Neural cell (in vitro differentiated cells): Measurements from ENCODE around the gene WDR26. TPM values are rescaled to one million over a fixed set of nuclear protein-coding genes. Genes with fewer than 3 reads are reported as not detected.
"Not testable (repeated sequence)": the region's sequence is repeated elsewhere in the genome, so short reads cannot be mapped to it uniquely, and the experiment has no call there.

Experiments
- H2AFZ ChIP-seq: fragments of 200-600, 300-800 bp; sonication (generic), shearing (Covaris generic); 2 replicates; pipeline ENCODE4 v1.6.0; 2014; ENCODE audit warnings: low read depth, mild to moderate bottlenecking, antibody characterized with exemption, low read length, moderate library complexity
- H3F3A ChIP-seq: fragments of 200-600 bp; shearing (Covaris generic); 2 replicates; pipeline ENCODE4 v1.6.1; 2016; ENCODE audit warnings: mild to moderate bottlenecking, moderate library complexity, mixed read lengths, antibody characterized with exemption, low read length; ENCODE audit not compliant: insufficient read depth, poor library complexity, severe bottlenecking
- H3K27ac ChIP-seq: fragments of 200-600, 300-800 bp; sonication (generic), shearing (Covaris generic); 2 replicates; pipeline ENCODE4 v1.5.1; 2014; ENCODE audit warnings: mild to moderate bottlenecking, low read length, moderate library complexity
- H3K27me3 ChIP-seq: fragments of 300-800, 200-600 bp; sonication (generic), shearing (Covaris generic); 2 replicates; pipeline ENCODE4 v1.6.0; 2014; ENCODE audit warnings: mild to moderate bottlenecking, low read depth, low read length, moderate library complexity; ENCODE audit not compliant: insufficient read depth
- H3K36me3 ChIP-seq: fragments of 300-800, 200-600 bp; sonication (generic), shearing (Covaris generic); 2 replicates; pipeline ENCODE4 v1.5.1; 2014; ENCODE audit warnings: mild to moderate bottlenecking, antibody characterized with exemption, low read length, moderate library complexity; ENCODE audit not compliant: insufficient read depth
- H3K4me2 ChIP-seq: fragments of 300-800, 200-600 bp; sonication (generic), shearing (Covaris generic); 2 replicates; pipeline ENCODE4 v1.6.0; 2014; ENCODE audit warnings: mild to moderate bottlenecking, low read length
- H3K4me3 ChIP-seq: fragments of 300-800, 200-600 bp; sonication (generic), shearing (Covaris generic); 2 replicates; pipeline ENCODE4 v1.5.1; 2014; ENCODE audit warnings: mild to moderate bottlenecking, low read length, moderate library complexity
- H3K79me2 ChIP-seq: fragments of 200-600 bp; shearing (Covaris generic); replicated peaks from 2 replicates; pipeline ENCODE4 v1.6.0; 2014; ENCODE audit warnings: mild to moderate bottlenecking, low read length, moderate library complexity; ENCODE audit not compliant: insufficient read depth
- H3K9ac ChIP-seq: fragments of 300-800, 200-600 bp; sonication (generic), shearing (Covaris generic); 2 replicates; pipeline ENCODE4 v1.6.1; 2016; ENCODE audit warnings: mild to moderate bottlenecking, low read length, mixed read lengths
- H3K9me2 ChIP-seq: fragments of 200-600 bp; shearing (Covaris generic); 2 replicates; pipeline ENCODE4 v1.6.1; 2016; ENCODE audit warnings: mild to moderate bottlenecking, low read length, mixed read lengths; ENCODE audit not compliant: insufficient read depth
- H3K9me3 ChIP-seq: fragments of 200-600, 300-800 bp; sonication (generic), shearing (Covaris generic); 2 replicates; pipeline ENCODE4 v1.6.1; 2016; ENCODE audit warnings: mild to moderate bottlenecking, mixed run types, low read length, moderate library complexity, mixed read lengths
- H4K20me1 ChIP-seq: fragments of 200-600 bp; shearing (Covaris generic); 2 replicates; pipeline ENCODE4 v1.6.1; 2016; ENCODE audit warnings: mild to moderate bottlenecking, mixed run types; ENCODE audit not compliant: insufficient read depth
- CTCF ChIP-seq: fragments of 450-650 bp; IDR thresholded peaks from 2 replicates; pipeline ENCODE4 v1.5.1; 2014; ENCODE audit warnings: antibody characterized with exemption, mild to moderate bottlenecking, moderate library complexity; ENCODE audit not compliant: poor library complexity, severe bottlenecking
- EP300 ChIP-seq: fragments of 450-650 bp; conservative IDR thresholded peaks from 2 replicates; pipeline ENCODE4 v1.6.1; 2014; ENCODE audit warnings: antibody characterized with exemption, mild to moderate bottlenecking, moderate library complexity; ENCODE audit not compliant: poor library complexity, severe bottlenecking
- EZH2 ChIP-seq: fragments of 200-600, 300-800 bp; shearing (Covaris generic), sonication (generic); IDR thresholded peaks from 2 replicates; pipeline ENCODE4 v1.6.1; 2014; ENCODE audit warnings: antibody characterized with exemption, low read length, borderline replicate concordance, mild to moderate bottlenecking; ENCODE audit not compliant: insufficient read depth, poor library complexity, severe bottlenecking
- MXI1 ChIP-seq: fragments of 450-650 bp; conservative IDR thresholded peaks from 2 replicates; pipeline ENCODE4 v1.6.1; 2014; ENCODE audit warnings: antibody characterized with exemption, mild to moderate bottlenecking; ENCODE audit not compliant: poor library complexity, severe bottlenecking
- POLR2AphosphoS5 ChIP-seq: IDR thresholded peaks from 2 replicates; pipeline ENCODE4 v1.6.1; 2012
- RAD21 ChIP-seq: fragments of 450-650 bp; conservative IDR thresholded peaks from 2 replicates; pipeline ENCODE4 v1.6.1; 2014; ENCODE audit warnings: antibody characterized with exemption, mild to moderate bottlenecking, moderate library complexity
- REST ChIP-seq: IDR thresholded peaks from 2 replicates; pipeline ENCODE4 v1.6.1; 2012; ENCODE audit warnings: borderline replicate concordance
- SMC3 ChIP-seq: fragments of 450-650 bp; conservative IDR thresholded peaks from 2 replicates; pipeline ENCODE4 v1.6.1; 2014; ENCODE audit warnings: antibody characterized with exemption, mild to moderate bottlenecking, moderate library complexity; ENCODE audit not compliant: poor library complexity
- TAF1 ChIP-seq: IDR thresholded peaks from 2 replicates; pipeline ENCODE4 v1.6.1; 2012; ENCODE audit warnings: low read depth
- polyA plus RNA-seq: library from polyadenylated mRNA; depleted of rRNA; stranded (reverse); fragments of >200 nt; gene quantifications from 2 replicates; pipeline ENCODE4 v1.2.3, GENCODE V29; 2014

Gene WDR26
- polyA plus RNA-seq, 1 donor from 2014 or later = 89.6 TPM

GRCh38 chr1:224480200-224480599 is 45.6 kb upstream of the WDR26 start:
- not testable (repeated sequence) for H4K20me1 ChIP-seq, H3K9ac ChIP-seq, H2AFZ ChIP-seq, H3K79me2 ChIP-seq, H3K4me3 ChIP-seq, H3K4me2 ChIP-seq, H3F3A ChIP-seq, H3K27me3 ChIP-seq, H3K9me3 ChIP-seq, H3K27ac ChIP-seq, H3K9me2 ChIP-seq, H3K36me3 ChIP-seq

- Histone ChIP-seq H3K27ac (no peak overlapping the region), H3K4me3 (no peak overlapping the region), H3K4me2 (no peak overlapping the region), H3K9ac (no peak overlapping the region), H3K27me3 (no peaks in the 10 kb centered on the region), H3F3A (no peaks in the 10 kb centered on the region), H3K9me2 (no peaks in the 10 kb centered on the region), H3K79me2 (no peaks in the 10 kb centered on the region), H3K36me3 (no peaks in the 10 kb centered on the region), H2AFZ (no peak overlapping the region), H4K20me1 (no peaks in the 10 kb centered on the region), H3K9me3 (peaks cover 3% of the 10 kb centered on the region)
- TF ChIP-seq POLR2AphosphoS5 = no peak
- no peak for TF ChIP-seq CTCF
- no peak for TF ChIP-seq MXI1
- no peak for TF ChIP-seq EP300
- no peak for TF ChIP-seq EZH2
- TF ChIP-seq SMC3 = no peak
- TF ChIP-seq RAD21 = no peak
- TF ChIP-seq REST = no peak
- TF ChIP-seq TAF1 = no peak
Observed at GRCh38 chr1:224472806-224473205, 38.2 kb upstream of the WDR26 start.

- no peaks in the 10 kb centered on the region for H3K9me2 ChIP-seq
- H3K79me2 ChIP-seq = no peaks in the 10 kb centered on the region
- H3K4me2 ChIP-seq = no peak overlapping the region
Observed at GRCh38 chr1:224466154-224466553, 31.6 kb upstream of the WDR26 start.

More at GRCh38 chr1:224466154-224466553, 31.6 kb upstream of the WDR26 start:
- Histone ChIP-seq H3K4me3 (no peak overlapping the region), H2AFZ (no peak overlapping the region), H3F3A (no peaks in the 10 kb centered on the region), H3K9ac (no peak overlapping the region), H3K36me3 (no peaks in the 10 kb centered on the region), H4K20me1 (no peaks in the 10 kb centered on the region), H3K27ac (no peak overlapping the region), H3K9me3 (no peaks in the 10 kb centered on the region), H3K27me3 (no peaks in the 10 kb centered on the region)
- TF ChIP-seq EZH2 (no peak), SMC3 (no peak), REST (no peak), POLR2AphosphoS5 (no peak), RAD21 (no peak), TAF1 (no peak), MXI1 (no peak), CTCF (no peak), EP300 (no peak)
